ENCODE data around the gene ATXN3. TPM values are rescaled to one million over a fixed set of nuclear protein-coding genes. Genes with fewer than 3 reads are reported as not detected.

The ATXN3 gene
- total RNA-seq, 4 donors from 2014 or later = 16.9 to 31.5 (median 25.0) TPM

- Histone ChIP-seq H3K36me3 (peaks cover 4 to 99% (median 16%) of the 10 kb centered on the region in 3 donors), H3K4me3 (no peak overlapping the region), H3K27ac (no peak overlapping the region), H3K4me1 (no peaks in the 10 kb centered on the region), H3K27me3 (no peaks in the 10 kb centered on the region), H3K9me3 (no peaks in the 10 kb centered on the region)
- intact Hi-C loops (cut with DNase I) = no loop called here
- TF ChIP-seq POLR2A (IDR thresholded peaks at IDR 0.05) (no peak), CTCF (IDR thresholded peaks at IDR 0.05) (no peak)
- WGBS, 2 donors = 56 to 67% methylated on average over 1 of the region's 1 CpG
- no peak for DNase-seq
These were observed 96.8 kb downstream of the ATXN3 start for GRCh38 chr14:92009604-92010003.

Other genes with a start within 250 kb of the ATXN3 start
- gene TC2N, start 239.0 kb downstream of the ATXN3 start, total RNA-seq = 10 to 100 TPM; 32.4 to 48.9 (median 44.7) TPM
- 10 to 100 TPM in 2 of 4 donors, 1 to 10 TPM in 2; 1.2 to 83.5 (median 8.0) TPM for gene FBLN5, start 158.9 kb downstream of the ATXN3 start, total RNA-seq
- gene TRIP11, start 66.5 kb downstream of the ATXN3 start, total RNA-seq = 10 to 100 TPM; 18.6 to 33.7 (median 26.9) TPM
- gene NDUFB1, start 15.1 kb upstream of the ATXN3 start, total RNA-seq = 100 to 1,000 TPM; 262 to 685 (median 291) TPM
- 10 to 100 TPM; 29.6 to 71.4 (median 46.7) TPM for gene CPSF2, start 15.4 kb upstream of the ATXN3 start, total RNA-seq
- under 1 TPM; 0.04 to 0.38 (median 0.20) TPM for gene SLC24A4, start 216.6 kb upstream of the ATXN3 start, total RNA-seq